ENCODE measurements around the gene NTHL1.

Gene NTHL1

GRCh38 chr16:2048116-2048543, 496 bp upstream of the NTHL1 start:
- peak; percentile 7 for DNase-seq (ENCODE audit: low read depth)
- H3K4me3 ChIP-seq (replicated peaks; ENCODE audit: low read depth, low read length): peak overlapping the region; percentile 70
- no peak for TF ChIP-seq CTCF (IDR thresholded peaks at IDR 0.05; ENCODE audit: low read length, missing control alignments)

GRCh38 chr16:2046893-2047329, 723 bp downstream of the NTHL1 start:
- H3K4me3 ChIP-seq (replicated peaks; ENCODE audit: low read depth, low read length): peak overlapping the region; percentile 70
- TF ChIP-seq CTCF (IDR thresholded peaks at IDR 0.05; ENCODE audit: low read length, missing control alignments): no peak
- no peak for DNase-seq (ENCODE audit: low read depth)

GRCh38 chr16:2045965-2046892, 1.4 kb downstream of the NTHL1 start:
- no peak overlapping the region for H3K4me3 ChIP-seq (replicated peaks; ENCODE audit: low read depth, low read length)
- TF ChIP-seq CTCF (IDR thresholded peaks at IDR 0.05; ENCODE audit: low read length, missing control alignments): no peak

GRCh38 chr16:2044541-2044940, 3.1 kb downstream of the NTHL1 start:
- DNase-seq (ENCODE audit: low read depth): no peak
- no peak for TF ChIP-seq CTCF (IDR thresholded peaks at IDR 0.05; ENCODE audit: low read length, missing control alignments)
- H3K4me3 ChIP-seq (replicated peaks; ENCODE audit: low read depth, low read length): no peak overlapping the region

More at GRCh38 chr16:2045965-2046892, 1.4 kb downstream of the NTHL1 start:
- no peak for DNase-seq (ENCODE audit: low read depth)

- no peak for TF ChIP-seq CTCF (IDR thresholded peaks at IDR 0.05; ENCODE audit: low read length, missing control alignments)
- H3K4me3 ChIP-seq (replicated peaks; ENCODE audit: low read depth, low read length): no peak overlapping the region
- no peak for DNase-seq (ENCODE audit: low read depth)
Measured at GRCh38 chr16:2043667-2044451, 3.8 kb downstream of the NTHL1 start.

- DNase-seq (ENCODE audit: low read depth): no peak
- H3K4me3 ChIP-seq (replicated peaks; ENCODE audit: low read depth, low read length): no peak overlapping the region
- TF ChIP-seq CTCF (IDR thresholded peaks at IDR 0.05; ENCODE audit: low read length, missing control alignments): no peak
Measured at GRCh38 chr16:2042986-2043666, 4.5 kb downstream of the NTHL1 start.

All from fibroblast of pulmonary artery (primary cell).